HG02642 (cell line): ENCODE data around the gene ZNF609.

Source experiments
- ATAC-seq: cut with Tn5 transposase; IDR thresholded peaks from one replicate; pipeline ENCODE4 v1.9.1; 2021; ENCODE audit warnings: mild to moderate bottlenecking; ENCODE audit not compliant: unreplicated experiment, poor library complexity

ZNF609 gene

GRCh38 chr15:64710676-64711428 lies 250.5 kb downstream of the ZNF609 start:
- ATAC-seq, result no peak

GRCh38 chr15:64712353-64712752 lies 252.0 kb downstream of the ZNF609 start:
- ATAC-seq, result no peak

- ATAC-seq, result no peak
Measured at GRCh38 chr15:64713592-64713991, 253.2 kb downstream of the ZNF609 start.

- ATAC-seq, result no peak
Measured at GRCh38 chr15:64716452-64716851, 256.1 kb downstream of the ZNF609 start.

DNA sequence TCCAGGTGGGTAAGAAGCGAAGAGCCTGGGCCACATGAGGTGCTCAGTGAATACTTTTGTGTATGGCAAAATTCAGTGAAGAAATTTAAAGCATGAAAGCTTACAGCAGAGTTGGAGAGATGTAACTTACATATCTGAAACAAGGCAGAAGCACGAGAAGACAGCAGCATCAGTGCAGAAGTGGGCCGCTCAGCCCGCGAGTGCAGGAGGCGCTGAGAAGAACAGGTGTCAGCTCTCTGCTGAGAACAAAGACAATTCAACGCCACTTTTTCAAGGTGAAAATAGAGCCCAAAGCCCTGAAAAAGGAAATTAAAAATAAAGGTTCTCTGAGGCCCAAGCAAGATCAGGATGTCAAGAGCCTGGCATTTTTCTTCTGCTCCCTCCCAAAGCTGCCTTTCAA lies 256.8 kb downstream of the ZNF609 start:
- ATAC-seq, result no peak

- ATAC-seq, result no peak
Measured at GRCh38 chr15:64717735-64718495, 257.5 kb downstream of the ZNF609 start.

DNA sequence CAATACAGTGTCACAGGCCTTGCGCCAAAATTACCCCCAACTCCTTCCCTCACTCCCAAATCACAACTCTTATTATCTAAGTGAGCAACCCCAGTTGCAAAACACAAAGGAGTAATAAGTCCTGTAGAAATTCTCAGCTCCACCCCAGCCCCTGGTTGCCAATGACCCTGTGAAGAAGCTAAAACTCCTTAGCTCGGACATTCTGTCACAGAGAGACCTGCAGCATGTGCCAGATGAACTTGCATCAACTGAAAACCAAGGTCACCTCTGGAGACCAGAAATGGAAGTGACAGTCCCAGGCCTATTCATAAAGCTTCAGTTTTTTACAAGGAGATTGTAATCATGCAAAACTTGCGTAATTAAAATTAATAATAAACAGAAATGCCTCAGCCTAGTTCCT lies 259.8 kb downstream of the ZNF609 start:
- no peak for ATAC-seq

- no peak for ATAC-seq
Measured at GRCh38 chr15:64730151-64730550, 269.8 kb downstream of the ZNF609 start.

GRCh38 chr15:64731012-64731804 lies 270.8 kb downstream of the ZNF609 start:
- no peak for ATAC-seq

DNA sequence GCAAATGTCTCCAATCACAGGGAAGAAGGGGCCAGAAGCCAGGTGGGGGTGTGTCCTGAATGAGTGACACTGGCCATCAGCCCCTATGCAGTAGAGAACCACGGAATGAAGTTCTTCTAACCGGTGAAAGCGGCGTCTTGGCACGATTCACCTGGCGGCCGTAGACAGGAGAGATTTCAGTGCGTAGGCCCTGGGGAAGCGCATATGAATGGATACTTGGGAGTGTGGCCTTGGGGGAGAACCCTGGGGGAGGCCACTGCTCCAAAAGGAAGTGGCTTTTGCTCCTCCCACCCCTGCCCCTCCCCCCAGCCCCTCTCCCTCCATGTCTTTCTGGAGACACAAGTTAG lies 271.4 kb downstream of the ZNF609 start:
- no peak for ATAC-seq

- ATAC-seq, result no peak
Measured at GRCh38 chr15:64732156-64732860, 271.9 kb downstream of the ZNF609 start.
